Iris pigment epithelial cell (primary cell): Measurements from ENCODE around the gene TRIM27.
"Not testable (repeated sequence)": the region's sequence is repeated elsewhere in the genome, so short reads cannot be mapped to it uniquely, and the experiment has no call there.

Experiments used
- DNase-seq: peaks from one replicate; pipeline ENCODE4 v3.0.0-alpha.2; 2011; ENCODE audit warnings: low read depth

TRIM27 gene

GRCh38 chr6:28896505-28897368 lies 27.0 kb downstream of the TRIM27 start:
- peak; percentile 65 for DNase-seq

GRCh38 chr6:28895131-28895812 lies 28.5 kb downstream of the TRIM27 start:
- peak; percentile 95 for DNase-seq

- no peak for DNase-seq
Measured at GRCh38 chr6:28893172-28893799, 30.5 kb downstream of the TRIM27 start.

DNA sequence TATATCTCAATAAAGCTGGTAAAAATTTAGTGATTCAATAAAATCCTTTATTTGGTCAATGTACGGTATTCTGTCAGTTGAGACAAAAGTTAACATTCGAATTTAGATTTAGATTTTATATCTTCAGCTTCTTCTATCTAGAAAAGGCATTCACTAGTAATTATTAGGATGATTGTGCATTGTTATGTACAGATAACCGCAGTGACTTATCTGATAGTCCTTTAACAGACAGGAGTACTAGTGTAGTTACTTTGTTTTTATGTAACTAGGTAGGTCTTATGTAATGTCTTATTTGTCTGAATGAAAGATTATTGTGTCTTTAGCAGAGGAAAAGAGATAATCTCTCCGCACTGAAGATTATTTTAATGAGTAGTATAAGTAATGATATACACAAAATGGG lies 31.3 kb downstream of the TRIM27 start:
- no peak for DNase-seq

GRCh38 chr6:28887796-28888496 lies 35.8 kb downstream of the TRIM27 start:
- DNase-seq, result no peak

DNA sequence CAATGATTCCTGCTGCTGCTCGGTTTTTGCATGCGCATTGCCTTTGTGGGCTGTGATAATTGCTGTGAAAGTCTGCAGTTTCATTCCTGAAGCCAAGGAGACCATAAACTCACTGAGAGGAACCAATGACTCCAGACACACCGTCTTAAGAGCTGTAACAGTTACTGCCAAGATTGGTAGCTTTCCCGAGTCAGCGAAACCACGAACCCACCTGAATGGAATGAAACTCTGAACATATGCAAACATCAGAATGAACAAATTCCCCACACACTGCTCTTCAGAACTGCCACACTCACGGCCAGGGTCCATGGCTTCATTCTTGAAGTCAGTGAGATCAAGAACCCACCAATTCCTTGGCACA lies 37.7 kb downstream of the TRIM27 start:
- no peak for DNase-seq

DNA sequence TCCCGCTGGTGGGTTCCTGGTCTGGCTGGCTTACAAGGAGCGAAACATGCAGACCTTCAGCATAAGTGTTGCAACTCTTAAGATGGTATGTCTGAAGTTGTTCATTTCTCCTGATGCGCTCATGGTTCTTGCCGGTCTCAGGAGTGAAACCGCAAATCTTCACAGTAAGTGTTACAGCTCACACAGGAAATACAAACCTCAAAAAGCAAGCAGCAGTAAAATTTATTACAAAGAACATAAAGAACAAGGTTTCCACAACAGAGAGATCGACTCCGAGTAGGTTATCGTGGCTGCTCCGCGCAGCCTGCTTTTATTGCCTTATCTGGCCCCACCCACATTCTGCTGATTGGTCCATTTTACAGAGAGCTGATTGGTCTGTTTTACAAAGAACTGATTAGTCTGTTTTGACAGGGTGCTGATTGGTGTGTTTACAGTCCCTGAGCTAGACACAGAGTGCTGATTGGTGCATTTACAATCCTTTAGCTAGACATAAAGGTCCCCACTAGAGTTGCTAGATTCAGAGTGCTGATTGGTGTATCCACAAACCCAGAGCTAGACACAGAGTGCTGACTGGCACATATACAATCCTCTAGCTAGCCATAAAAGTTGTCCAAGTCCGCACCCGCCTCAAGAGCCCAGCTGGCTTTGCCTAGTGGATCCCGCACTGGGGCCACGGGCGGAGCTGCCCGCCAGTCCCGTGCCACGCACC lies 39.2 kb downstream of the TRIM27 start:
- DNase-seq, result no peak

DNA sequence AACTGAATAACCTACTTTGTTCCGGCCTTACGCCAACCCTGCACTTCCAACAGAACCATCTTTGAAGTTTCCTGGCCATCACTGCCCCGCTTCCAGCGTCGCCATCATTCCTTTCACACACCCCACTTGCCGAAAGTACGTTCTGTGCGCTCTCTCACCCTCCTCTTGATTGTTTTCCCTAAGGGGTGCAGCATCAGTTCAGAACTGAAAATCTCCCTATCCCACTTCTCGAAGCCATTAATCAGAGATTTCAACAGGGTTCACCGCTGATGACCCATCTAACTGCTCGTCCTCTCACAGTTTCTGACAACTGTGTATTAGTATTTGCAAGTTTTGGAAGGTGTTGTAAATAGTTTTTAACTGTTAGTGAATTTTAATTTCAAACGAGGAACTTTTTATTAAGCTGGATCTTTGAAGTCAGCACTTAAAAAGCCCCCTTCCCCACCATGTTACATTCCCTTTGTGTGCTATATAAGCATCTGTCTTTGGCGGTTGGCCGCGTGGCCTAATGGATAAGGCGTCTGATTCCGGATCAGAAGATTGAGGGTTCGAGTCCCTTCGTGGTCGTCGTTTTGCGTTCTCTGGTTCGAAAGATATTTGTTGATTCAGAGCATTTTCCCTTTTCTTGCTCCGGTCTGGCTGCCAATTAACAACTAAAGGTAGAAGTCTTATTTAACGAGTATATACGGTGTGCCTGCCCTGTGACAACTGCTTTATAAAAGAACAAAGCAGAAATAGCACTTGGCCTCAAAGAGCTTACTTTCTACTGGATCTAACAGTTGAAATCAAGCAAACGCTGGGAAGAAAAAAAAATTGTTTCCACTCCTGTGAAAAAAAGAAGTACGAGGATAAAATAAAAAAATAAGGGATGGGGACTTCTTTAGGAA lies 42.6 kb downstream of the TRIM27 start:
- peak; percentile 66 for DNase-seq

DNA sequence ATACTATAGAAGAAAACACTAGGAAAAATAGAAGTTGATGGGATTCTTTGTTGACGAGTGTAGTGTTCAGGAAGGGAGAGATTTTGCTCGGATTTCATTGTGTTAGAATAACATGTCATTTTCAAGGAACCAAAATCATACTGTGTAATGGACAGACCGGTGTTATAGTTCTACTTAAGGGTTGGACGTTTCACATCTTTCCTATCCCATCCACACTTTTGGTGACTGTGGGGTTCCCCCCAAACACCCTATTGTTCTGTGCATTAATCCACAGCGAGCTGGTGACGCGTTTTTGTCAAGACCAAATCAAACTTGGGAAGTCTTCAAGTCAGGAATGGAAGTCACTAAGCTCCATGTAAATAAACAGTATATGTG lies 43.3 kb downstream of the TRIM27 start:
- no peak for DNase-seq

DNA sequence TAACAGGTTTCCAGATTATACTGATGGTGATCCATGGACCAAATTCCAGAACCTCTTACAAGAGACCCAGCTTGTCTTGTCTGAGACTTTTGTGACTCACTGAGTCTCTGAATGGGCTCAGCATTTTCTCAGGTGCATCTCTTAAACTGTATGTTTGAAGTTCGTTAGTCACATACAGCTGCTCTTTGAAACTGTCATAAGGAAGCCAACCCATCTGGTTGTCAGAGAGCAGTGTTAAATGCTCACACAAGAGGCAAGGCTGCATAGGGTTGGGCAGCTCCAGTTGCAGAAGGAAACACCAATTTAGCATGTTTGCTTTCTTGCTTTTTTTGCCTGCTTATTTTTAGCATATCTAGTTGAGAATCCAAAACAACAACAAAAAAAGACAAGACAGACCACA lies 47.1 kb downstream of the TRIM27 start:
- no peak for DNase-seq

DNA sequence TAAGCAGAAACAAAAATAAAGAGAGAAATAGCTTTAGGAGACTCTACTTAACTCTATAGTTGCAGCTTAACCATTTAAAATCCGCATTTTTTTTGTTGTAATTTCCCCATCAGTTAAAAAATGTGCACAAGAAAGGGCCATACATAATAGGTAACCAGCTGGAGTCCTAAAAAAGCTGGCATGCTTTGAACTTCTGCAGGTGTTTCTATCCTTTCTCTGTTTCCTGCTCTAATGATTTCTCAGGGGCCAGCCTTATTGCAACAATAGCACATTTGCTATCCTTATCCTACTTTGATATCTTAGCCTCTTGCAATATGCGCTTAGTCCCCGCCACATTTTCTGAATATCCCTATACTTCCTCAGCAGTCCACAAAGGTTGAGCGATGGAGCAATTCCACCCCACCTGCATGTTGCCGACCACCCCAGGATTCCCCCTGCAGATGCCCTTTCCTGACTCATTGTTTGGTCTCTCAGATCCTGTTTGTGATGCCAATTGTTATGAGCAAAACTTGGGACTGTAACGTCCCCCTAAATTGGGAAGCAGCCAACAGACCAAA lies 48.5 kb downstream of the TRIM27 start:
- DNase-seq, result no peak

- not testable (repeated sequence) for DNase-seq
Measured at GRCh38 chr6:28872157-28872817, 51.5 kb downstream of the TRIM27 start.

GRCh38 chr6:28871335-28872156 lies 52.2 kb downstream of the TRIM27 start:
- DNase-seq, result no peak

DNA sequence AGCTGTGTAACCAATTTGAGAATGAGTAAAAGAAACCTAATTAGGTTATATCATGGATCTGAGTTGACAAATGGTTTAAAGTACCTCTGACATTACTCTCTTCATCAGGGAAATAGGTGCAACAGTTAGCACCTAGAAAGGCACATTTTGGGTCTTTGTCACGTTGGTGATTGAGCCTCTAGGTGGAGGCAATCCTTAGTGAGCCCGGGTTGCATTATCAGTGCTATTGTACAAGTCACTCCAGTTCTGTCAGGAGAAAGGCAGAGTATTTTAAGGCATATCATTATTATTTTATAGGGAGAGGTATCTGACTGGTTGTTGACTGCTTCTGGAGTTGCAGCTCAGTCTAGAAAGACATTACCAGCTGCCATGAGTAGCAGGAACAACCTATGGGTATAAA lies 54.9 kb downstream of the TRIM27 start:
- DNase-seq, result no peak

GRCh38 chr6:28867086-28867409 lies 56.7 kb downstream of the TRIM27 start:
- DNase-seq, result peak; percentile 3

- peak; percentile 59 for DNase-seq
Measured at GRCh38 chr6:28866205-28867085, 57.3 kb downstream of the TRIM27 start.

DNA sequence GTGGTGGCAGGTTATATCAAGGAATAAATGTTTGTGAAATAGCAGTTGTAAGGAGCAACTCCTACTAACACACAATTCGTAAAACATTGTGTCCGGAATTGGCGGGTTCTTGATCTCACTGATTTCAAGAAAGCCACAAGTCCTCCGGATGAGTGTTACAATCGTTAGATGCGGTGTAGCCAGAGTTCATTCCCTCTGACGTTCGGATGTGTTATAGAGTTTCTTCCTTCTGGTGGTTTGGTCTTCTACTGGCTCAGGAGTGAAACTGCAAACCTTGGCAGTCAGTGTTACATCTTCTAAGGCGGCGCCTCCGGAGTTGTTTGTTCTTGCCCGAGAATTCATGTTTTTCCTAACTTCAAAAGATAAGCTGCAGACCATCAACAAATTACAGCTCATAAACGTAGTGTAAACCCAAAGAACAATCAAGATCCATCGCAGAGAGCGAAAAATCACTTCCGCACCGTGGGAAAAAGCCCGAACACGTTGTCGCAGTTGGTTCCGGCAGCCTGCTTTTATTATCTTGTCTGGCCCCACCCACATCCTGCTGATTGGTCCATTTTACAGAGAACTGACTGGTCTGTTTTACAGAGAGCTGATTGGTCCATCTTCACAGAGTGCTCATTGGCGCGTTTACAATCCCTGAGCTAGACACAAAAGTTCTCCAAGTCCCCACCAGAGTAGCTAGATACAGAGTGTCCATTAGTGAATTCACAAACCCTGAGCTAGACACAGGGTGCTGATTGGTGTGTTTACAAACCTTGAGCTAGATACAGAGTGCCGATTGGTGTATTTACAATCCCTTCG lies 58.2 kb downstream of the TRIM27 start:
- peak; percentile 9 for DNase-seq
